Non-pigmented ciliary epithelial cell (primary cell): ENCODE results near the gene FCAR.
"Not testable (repeated sequence)": the region's sequence is repeated elsewhere in the genome, so short reads cannot be mapped to it uniquely, and the experiment has no call there.

Experiments
- DNase-seq: peaks from one replicate; pipeline ENCODE4 v3.0.0-alpha.2; 2010; ENCODE audit warnings: low read depth

The FCAR gene

DNA sequence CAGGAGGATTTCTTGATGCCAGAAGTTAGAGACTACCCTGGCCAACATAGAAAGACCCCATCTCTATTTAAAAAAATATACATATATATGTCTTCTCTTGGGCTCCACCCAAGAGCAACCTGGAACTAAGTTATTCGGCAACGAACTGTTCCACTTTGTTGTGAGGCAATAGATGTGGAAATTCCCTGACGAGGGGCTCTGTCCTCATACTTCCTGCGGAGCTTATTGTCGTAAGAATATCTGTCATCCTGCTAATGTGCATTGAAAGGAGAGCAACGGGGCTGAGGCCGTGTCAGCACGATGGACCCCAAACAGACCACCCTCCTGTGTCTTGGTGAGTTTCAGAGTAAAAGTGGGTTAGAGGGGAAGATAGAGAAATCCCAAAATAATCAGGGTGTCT lies at the start of gene FCAR:
TSS of gene FCAR (plus strand) at position 246 of the 400 bp plus-strand sequence. CDS start at position 301, 55 bp downstream.
- no peak for DNase-seq

DNA sequence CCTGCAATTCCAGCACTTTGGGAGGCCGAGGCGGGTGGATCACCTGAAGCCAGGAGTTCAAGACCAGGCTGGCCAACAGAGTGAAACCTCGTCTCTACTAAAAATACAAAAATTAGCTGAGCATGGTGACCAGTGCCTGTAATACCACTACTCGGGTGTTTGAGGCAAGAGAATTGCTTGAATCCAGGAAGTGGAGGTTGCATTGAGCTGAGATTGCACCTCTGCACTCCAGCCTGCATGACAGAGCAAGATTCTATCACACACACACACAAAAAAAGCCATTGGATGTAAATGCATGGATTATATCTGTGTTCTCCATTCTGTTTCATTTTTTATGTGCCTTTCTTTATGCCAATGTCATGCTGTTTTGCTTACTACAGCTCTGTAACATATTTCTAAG lies 49.6 kb upstream of the FCAR start:
- DNase-seq = not testable (repeated sequence)

DNA sequence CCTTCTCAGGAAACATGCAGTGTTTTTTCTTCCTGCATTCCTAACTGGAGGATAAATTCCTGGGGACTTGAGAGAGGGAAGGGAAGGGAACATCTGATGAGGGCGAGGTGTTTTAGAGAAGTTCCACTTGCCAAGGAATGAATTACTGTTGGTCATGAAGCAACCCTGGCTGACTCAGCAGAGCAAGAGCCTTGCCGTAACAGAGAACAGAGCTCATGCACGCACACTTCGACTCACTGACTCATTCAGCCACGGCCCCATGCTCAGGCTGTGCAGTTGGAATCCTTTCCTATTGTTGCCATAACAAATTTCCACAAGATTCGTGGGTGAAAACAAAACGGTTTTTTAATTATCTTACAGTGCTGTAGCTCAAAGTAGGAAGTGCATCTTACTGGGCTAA lies 48.7 kb upstream of the FCAR start:
- DNase-seq = not testable (repeated sequence)

DNA sequence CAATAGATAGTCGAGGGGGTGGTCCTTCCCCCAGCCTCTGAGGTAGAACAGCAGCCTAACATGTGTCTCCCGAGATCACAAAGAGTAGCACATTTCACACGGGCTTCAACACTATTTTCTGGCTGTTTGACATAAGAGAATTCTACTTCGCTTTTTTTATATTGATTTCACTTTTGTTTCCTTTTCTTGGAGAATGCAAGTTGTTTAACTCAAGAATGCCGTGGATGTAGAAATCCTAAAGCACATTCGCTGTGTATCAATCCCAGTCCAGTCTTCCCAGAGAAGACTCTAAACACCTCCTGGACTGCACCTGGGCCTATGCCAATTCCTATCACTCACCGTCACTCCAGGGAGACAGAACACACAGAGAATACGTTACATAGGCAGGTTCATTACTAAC lies 46.0 kb upstream of the FCAR start:
- DNase-seq = not testable (repeated sequence)

DNA sequence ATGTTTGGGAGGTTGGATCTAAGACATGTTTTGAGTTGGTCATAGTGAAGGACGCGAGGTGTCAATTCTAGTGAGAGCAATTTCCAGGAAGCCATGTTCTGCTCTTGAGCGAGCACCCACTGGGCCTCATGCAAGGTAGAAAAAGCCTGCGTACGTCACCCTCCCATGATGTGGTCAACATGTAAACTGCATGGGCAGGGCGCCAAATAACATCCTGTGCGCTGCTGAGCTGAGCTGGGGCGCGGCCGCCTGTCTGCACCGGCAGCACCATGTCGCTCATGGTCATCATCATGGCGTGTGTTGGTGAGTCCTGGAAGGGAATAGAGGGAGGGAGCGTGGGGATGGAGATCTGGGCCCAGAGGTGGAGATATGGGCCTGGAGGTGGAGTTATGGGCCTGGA lies 41.5 kb upstream of the FCAR start, which contains the start of gene KIR2DS4:
TSS of gene KIR2DS4 (plus strand) at position 181 of the 400 bp plus-strand sequence.
- DNase-seq = not testable (repeated sequence)

DNA sequence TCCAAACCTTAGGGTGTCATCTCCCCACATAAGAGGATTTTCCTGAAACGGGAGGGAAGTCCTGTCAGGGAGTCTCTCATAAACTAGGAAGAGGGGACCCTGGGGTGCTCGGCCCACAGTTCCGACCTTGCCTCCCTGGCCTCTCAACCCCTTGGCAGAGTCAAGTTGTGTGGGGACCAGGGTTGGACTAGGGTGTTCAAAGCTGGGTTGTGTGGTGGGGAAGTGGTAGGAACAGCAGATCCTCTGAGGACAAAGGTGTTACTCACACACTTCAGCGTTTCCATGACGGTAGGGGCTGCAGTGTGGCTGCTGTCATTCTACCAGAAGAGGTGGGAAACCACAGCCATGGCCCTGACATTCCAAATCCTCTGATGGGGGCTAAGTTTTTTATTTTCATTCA lies 38.9 kb upstream of the FCAR start:
- not testable (repeated sequence) for DNase-seq

DNA sequence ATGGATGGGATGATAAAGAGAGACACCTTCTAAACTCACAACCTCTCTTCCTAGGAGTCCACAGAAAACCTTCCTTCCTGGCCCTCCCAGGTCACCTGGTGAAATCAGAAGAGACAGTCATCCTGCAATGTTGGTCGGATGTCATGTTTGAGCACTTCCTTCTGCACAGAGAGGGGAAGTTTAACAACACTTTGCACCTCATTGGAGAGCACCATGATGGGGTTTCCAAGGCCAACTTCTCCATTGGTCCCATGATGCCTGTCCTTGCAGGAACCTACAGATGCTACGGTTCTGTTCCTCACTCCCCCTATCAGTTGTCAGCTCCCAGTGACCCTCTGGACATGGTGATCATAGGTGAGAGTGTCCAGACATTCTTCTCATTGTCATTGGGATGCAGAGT lies 36.5 kb upstream of the FCAR start:
- DNase-seq = not testable (repeated sequence)

DNA sequence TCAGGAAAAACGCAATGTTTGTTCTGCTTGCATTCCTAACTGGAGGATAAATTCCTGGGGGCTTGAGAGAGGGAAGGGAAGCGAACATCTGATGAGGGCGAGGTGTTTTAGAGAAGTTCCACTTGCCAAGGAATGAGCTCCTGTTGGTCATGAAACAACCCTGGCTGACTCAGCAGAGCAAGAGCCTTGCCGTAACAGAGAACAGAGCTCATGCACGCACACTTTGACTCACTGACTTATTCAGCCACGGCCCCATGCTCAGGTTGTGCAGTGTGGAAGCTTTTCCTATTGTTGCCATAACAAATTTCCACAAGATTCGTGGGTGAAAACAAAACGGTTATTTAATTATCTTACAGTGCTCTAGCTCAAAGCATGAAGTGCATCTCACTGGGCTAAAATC lies 30.9 kb upstream of the FCAR start:
- DNase-seq = not testable (repeated sequence)

DNA sequence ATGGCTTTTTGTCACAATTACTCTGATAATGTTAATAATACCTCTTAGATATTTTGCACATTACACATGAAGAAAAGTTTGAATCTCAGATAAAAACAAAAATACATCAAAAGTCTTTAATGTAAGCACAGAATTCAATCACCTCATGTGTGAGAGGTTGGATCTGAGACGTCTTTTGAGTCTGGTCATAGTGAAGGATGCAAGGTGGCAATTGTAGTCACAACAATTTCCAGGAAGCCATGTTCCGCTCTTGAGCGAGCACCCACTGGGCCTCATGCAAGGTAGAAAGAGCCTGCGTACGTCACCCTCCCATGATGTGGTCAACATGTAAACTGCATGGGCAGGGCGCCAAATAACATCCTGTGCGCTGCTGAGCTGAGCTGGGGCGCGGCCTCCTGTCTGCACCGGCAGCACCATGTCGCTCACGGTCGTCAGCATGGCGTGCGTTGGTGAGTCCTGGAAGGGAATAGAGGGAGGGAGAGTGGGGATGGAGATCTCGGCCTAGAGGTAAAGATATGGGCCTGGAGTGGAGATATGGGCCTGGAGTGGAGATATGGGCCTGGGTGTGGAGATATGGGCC lies 23.9 kb upstream of the FCAR start, which contains the start of gene KIR3DL2:
TSS of gene KIR3DL2 (plus strand) at position 383 of the 580 bp plus-strand sequence. CDS start at position 416, 33 bp downstream.
- not testable (repeated sequence) for DNase-seq

DNA sequence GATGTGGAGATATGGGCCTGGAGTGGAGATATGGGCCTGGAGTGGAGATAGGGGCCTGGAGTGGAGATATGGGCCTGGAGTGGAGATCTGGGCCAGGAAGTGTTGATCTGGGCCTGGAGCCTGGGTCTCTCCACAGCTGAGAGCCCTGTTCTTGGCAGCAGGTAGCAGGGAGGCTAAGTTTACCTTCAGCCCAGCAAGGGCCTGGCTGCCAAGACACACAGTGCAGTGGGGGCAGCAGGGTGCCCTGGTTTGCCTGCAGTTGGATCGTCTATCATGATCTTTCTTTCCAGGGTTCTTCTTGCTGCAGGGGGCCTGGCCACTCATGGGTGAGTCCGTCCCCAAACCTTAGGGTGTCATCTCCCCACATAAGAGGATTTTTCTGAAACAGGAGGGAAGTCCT lies 23.1 kb upstream of the FCAR start:
- DNase-seq = no peak

DNA sequence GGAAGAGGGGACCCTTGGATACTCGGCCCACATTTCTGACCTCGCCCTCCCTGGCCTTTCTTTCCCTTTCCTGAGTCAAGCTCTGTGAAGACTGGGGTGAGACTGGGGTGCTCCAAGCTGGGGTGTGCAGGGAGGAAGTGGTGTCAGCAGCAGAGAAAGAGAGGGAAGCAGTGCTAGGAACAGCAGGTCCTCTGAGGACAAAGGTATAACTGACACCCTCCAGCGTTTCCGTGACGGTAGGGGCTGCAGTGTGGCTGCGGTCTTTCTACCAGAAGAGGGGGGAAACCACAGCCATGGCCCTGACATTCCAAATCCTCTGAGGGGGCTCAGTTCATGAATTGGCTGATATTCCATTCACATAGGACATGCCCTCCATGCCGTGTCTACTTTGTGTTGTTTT lies 22.7 kb upstream of the FCAR start:
- DNase-seq = no peak

DNA sequence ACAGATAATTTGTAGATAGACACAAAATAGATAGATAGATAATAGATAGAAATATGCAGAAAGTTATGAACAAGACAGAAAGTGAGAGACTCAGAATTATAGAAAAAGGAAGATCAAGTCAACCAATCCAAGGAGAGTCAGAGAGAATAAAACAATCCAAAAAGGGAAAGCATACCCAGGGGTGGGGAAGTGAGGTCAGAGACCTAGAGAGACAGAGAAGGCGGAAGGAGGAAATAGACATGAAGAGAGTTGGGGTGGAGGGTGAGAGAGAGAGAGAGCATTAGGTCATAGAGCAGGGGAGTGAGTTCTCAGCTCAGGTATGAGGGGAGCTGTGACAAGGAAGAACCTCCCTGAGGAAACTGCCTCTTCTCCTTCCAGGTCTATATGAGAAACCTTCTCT lies 18.8 kb upstream of the FCAR start:
- DNase-seq = not testable (repeated sequence)

DNA sequence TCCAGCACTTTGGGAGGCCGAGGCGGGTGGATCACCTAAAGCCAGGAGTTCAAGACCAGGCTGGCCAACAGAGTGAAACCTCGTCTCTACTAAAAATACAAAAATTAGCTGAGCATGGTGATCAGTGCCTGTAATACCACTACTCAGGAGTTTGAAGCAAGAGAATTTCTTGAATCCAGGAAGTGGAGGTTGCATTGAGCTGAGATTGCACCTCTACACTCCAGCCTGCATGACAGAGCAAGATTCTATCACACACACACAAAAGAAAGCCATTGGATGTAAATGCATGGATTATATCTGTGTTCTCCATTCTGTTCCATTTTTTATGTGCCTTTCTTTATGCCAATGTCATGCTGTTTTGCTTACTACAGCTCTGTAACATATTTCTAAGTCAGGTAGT lies 15.6 kb upstream of the FCAR start:
- not testable (repeated sequence) for DNase-seq

DNA sequence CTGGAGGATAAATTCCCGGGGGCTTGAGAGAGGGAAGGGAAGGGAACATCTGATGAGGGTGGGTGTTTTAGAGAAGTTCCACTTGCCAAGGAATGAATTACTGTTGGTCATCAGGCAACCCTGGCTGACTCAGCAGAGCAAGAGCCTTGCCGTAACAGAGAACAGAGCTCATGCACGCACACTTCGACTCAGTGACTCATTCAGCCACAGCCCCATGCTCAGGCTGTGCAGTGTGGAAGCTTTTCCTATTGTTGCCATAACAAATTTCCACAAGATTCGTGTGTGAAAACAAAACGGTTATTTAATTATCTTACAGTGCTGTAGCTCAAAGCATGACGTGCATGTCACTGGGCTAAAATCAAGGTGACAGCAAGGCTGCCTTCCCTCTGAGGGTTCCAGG lies 14.6 kb upstream of the FCAR start:
- not testable (repeated sequence) for DNase-seq

DNA sequence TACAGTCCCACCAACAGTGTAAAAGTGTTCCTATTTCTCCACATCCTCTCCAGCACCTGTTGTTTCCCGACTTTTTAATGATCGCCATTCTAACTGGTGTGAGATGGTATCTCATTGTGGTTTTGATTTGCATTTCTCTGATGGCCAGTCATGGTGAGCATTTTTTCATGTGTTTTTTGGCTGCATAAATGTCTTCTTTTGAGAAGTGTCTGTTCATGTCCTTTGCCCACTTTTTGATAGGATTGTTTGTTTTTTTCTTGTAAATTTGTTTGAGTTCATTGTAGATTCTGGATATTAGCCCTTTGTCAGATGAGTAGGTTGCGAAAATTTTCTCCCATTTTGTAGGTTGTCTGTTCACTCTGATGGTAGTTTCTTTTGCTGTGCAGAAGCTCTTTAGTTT lies 10.6 kb upstream of the FCAR start:
- not testable (repeated sequence) for DNase-seq

DNA sequence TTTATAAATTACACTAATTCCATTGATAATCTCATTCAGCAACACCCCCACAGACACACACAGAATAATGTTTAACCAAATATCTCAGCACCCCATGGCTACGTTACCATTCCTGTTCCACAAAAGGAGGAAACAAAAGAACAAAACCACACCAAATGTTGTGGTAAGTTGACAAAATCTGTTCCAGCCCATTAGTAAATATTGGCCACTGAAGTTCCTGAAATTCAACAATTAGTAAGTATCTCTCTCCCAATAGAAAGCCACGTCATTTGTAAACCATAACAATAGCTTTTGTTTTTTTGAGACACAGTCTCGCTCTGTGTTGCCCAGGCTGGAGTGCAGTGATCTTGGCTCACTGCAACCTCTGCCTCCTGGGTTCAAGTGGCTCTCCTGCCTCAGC lies 2.3 kb upstream of the FCAR start:
- no peak for DNase-seq

DNA sequence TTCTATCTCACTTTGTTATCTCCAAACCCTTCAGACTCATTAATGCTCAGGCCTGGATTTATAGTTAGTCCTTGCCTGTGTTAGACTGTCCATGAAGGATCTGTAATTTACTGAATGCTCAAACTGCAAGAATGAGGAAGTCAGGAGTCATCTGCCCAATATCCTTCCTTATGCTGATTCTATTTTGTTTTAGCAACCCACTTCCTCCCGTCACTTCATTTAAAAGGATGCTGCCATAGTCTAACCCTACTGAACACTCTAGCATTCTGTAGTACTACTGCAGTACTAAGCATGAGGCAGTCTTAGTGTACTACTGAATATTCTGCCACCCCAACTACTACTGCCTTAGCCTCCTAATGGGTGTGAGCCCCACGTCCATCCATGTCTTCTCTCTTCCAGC lies 1.5 kb downstream of the FCAR start:
- no peak for DNase-seq

DNA sequence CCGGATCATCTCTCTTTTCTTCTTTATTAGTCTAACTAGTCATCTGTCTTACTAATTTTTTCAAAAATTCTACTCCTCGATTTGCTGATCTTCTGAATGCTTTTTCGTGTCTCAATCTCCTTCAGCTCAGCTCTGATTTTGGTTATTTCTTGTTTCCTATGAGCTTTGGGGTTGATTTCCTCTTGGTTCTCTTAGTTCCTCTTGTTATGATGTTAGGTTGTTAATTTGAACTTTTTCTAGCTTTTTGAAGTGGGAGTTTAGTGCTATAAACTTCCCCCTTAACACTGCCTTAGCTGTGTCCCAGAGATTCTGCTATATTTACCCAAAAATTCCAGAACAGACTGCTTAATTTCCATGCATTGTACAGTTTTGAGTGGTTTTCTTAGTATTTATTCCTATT lies 3.4 kb downstream of the FCAR start:
- DNase-seq = no peak

DNA sequence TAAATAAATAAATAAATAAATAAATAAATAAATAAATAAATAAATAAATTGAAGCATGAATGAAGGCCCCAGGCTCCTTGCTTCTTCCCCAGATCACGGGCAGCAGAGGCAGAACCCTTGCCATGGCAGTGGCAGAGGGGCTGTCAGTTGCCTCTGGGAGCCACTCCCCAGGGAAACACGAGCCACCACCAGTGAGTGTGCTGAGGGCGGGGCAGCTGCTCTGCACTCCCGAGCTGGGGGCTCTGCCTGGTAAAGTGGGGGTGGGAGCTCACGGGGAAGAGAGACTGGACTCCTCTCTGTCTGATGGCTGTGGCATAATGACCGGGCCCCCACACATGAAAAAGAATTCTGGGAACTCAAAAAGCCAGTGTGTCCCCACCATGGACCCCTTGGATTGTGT lies 7.8 kb downstream of the FCAR start:
- no peak for DNase-seq

DNA sequence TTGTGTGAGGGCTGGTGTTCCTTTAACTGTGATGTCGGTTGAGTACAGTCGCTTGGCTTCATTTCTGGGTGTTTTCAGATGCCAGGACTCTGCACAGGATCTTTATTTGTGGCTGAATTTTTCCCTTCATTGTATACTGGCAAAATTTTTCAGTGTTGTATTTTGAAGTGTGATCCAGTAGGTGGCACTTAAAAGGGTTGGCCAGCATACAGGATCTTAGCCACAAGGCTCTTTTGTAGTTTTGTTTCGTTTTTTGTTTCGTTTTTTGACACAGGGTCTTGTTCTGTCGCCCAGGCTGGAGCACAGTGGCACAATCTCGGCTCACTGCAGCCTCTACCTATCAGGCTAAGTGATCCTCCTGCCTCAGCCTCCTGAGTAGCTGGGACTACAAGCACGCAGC lies 8.7 kb downstream of the FCAR start:
- DNase-seq = no peak

DNA sequence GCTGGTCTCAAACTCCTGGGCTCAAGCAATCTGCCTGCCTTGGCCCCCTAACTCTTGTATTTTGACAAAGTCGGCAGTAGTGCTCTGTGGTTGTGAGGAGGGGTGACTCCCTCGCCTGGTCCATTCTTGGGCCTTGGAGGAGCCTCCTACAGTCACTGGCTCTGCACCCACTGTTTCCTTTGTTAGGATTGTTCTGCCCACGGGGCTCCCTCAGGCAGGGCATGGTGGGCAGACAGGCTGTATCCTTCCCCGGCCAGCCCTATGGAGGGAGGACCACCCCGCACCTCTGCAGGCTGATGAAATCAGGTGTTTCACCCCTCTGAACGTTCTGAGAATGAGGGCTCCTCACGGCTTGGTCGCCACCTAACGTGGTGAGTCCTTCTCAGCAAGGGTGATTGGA lies 9.2 kb downstream of the FCAR start:
- DNase-seq = no peak

DNA sequence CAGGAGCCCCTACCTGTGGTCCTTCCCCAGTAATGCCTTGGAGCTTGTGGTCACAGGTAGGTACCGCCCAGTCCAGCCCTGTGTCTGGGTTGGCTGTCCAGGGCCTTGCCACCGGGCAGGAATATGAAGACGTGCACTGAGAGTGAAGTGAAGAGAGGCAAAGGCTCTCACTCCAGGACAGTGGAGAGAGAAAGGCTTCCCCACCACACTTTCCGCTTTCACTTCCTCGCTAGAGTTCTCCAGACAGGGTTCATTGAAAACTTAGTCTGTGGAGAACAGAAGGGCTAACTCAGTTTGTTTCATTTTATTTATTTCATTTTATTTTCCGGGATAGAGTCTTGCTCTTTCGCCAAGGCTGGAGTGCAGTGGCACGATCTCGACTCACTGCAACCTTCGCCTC lies 14.2 kb downstream of the FCAR start:
- DNase-seq = no peak

DNA sequence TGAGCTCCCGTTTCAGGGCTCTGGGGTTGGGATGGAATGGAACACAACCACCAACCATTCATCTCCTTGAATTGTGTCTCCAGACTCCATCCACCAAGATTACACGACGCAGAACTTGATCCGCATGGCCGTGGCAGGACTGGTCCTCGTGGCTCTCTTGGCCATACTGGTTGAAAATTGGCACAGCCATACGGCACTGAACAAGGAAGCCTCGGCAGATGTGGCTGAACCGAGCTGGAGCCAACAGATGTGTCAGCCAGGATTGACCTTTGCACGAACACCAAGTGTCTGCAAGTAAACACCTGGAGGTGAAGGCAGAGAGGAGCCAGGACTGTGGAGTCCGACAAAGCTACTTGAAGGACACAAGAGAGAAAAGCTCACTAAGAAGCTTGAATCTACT lies 15.5 kb downstream of the FCAR start:
- DNase-seq = no peak

DNA sequence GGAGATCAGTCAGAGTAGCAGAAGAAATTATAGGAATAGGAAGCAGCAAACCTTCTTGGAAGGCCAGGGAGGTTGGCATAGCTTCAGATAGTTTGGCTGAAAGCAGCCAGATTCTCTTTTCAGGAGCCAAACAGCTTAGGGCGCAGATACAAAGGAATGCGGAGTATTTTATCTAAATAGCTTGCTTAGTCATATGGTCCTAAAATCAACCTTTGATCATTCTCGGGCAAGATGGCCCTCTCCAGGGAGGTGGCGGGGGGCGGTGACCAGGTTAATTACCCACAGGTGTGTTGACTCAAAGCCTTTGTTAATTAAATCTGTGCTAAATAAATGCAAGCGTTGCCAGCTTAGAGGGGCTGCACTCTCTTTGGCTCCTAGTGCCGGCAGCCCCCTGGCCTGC lies 19.4 kb downstream of the FCAR start:
- no peak for DNase-seq
